Measurements from ENCODE around the gene LAMA3. TPM values are rescaled to one million over a fixed set of nuclear protein-coding genes. Genes with fewer than 3 reads are reported as not detected.

LAMA3 gene
- total and polyA plus RNA-seq, 2 donors from 2014 or later = 4.4 to 66.0 TPM

DNA sequence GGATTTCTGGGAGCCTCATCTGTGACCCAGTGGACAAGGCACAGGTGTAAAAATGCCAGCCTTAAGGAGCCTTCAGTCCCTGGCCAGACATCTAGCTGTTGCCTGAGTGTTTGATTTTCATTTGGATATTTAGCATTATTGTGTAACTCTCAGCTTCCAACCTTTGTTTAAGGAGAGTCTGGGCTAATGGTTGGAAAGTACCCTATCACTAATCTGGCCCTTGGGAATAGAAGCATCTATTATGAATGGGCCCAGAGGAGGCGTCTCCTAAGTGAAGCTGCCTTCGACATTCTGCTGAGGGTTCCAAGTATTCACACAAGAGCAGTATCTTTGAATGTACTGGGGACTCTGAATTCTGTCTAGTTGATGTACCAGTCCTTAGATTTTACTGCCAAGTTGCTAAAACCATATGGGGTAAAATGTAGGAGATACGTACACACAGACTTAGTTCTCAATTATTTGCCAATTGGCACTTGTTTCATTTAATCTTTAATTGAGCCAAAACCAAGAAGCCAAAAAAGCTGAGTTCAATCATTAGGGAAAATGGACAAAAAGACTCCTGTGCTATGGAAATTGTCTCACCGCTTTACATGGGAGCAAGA, 19.3 kb upstream of the LAMA3 start:
- Histone ChIP-seq H3K4me1 (ENCODE audit: control insufficient read depth in 2 of 3, insufficient read depth in 2 of 3, low read depth in 1 of 3, low read length in 3 of 3) (no peaks in the 10 kb centered on the region), H3K27me3 (ENCODE audit: control insufficient read depth, insufficient read depth, low read length) (no peaks in the 10 kb centered on the region), H3K9ac (ENCODE audit: low read length in 3 of 3) (no peak overlapping the region), H3K36me3 (ENCODE audit: control insufficient read depth in 2 of 3, insufficient read depth in 3 of 3, low read length in 3 of 3) (no peaks in the 10 kb centered on the region), H3K9me3 (ENCODE audit: control insufficient read depth in 2 of 3, insufficient read depth in 1 of 3, low read length in 3 of 3) (no peaks in the 10 kb centered on the region), H3K4me3 (ENCODE audit: low read length in 3 of 3) (no peak overlapping the region), H3K27ac (ENCODE audit: low read depth in 2 of 2, low read length in 2 of 2) (no peak overlapping the region)
- FAIRE-seq = no peak
- intact Hi-C loops (cut with DNase I) = no loop called here
- TF ChIP-seq, protein P1, sequence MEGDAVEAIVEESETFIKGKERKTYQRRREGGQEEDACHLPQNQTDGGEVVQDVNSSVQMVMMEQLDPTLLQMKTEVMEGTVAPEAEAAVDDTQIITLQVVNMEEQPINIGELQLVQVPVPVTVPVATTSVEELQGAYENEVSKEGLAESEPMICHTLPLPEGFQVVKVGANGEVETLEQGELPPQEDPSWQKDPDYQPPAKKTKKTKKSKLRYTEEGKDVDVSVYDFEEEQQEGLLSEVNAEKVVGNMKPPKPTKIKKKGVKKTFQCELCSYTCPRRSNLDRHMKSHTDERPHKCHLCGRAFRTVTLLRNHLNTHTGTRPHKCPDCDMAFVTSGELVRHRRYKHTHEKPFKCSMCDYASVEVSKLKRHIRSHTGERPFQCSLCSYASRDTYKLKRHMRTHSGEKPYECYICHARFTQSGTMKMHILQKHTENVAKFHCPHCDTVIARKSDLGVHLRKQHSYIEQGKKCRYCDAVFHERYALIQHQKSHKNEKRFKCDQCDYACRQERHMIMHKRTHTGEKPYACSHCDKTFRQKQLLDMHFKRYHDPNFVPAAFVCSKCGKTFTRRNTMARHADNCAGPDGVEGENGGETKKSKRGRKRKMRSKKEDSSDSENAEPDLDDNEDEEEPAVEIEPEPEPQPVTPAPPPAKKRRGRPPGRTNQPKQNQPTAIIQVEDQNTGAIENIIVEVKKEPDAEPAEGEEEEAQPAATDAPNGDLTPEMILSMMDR (IDR thresholded peaks at IDR 0.05; ENCODE audit: borderline replicate concordance, extremely low read depth, insufficient read depth) = no peak
- DNase-seq = no peak

- no peak overlapping the region for H3K9ac ChIP-seq (ENCODE audit: low read length in 3 of 3)
- H3K9me3 ChIP-seq (ENCODE audit: control insufficient read depth in 2 of 3, insufficient read depth in 1 of 3, low read length in 3 of 3) = no peaks in the 10 kb centered on the region
- FAIRE-seq (no peak), DNase-seq (no peak)
- TF ChIP-seq, protein P1 (IDR thresholded peaks at IDR 0.05; ENCODE audit: borderline replicate concordance, extremely low read depth, insufficient read depth) = no peak
- no peak overlapping the region for H3K4me3 ChIP-seq (ENCODE audit: low read length in 3 of 3)
- H3K27me3 ChIP-seq (ENCODE audit: control insufficient read depth, insufficient read depth, low read length) = no peaks in the 10 kb centered on the region
- no peak overlapping the region for H3K27ac ChIP-seq (ENCODE audit: low read depth in 2 of 2, low read length in 2 of 2)
- H3K36me3 ChIP-seq (ENCODE audit: control insufficient read depth in 2 of 3, insufficient read depth in 3 of 3, low read length in 3 of 3) = no peaks in the 10 kb centered on the region
- H3K4me1 ChIP-seq (ENCODE audit: control insufficient read depth in 2 of 3, insufficient read depth in 2 of 3, low read depth in 1 of 3, low read length in 3 of 3) = no peaks in the 10 kb centered on the region
- intact Hi-C loops (cut with DNase I) = no loop called here
These were observed 17.7 kb upstream of the LAMA3 start for GRCh38 chr18:23671564-23671963.

GRCh38 chr18:23673725-23674124, 15.5 kb upstream of the LAMA3 start:
- no peaks in the 10 kb centered on the region for H3K36me3 ChIP-seq (ENCODE audit: control insufficient read depth in 2 of 3, insufficient read depth in 3 of 3, low read length in 3 of 3)
- H3K27me3 ChIP-seq (ENCODE audit: control insufficient read depth, insufficient read depth, low read length) = no peaks in the 10 kb centered on the region
- H3K27ac ChIP-seq (ENCODE audit: low read depth in 2 of 2, low read length in 2 of 2) = no peak overlapping the region
- TF ChIP-seq, protein P1 (IDR thresholded peaks at IDR 0.05; ENCODE audit: borderline replicate concordance, extremely low read depth, insufficient read depth) = no peak
- intact Hi-C loops (cut with DNase I) = no loop called here
- FAIRE-seq (no peak), DNase-seq (no peak)
- no peaks in the 10 kb centered on the region for H3K9me3 ChIP-seq (ENCODE audit: control insufficient read depth in 2 of 3, insufficient read depth in 1 of 3, low read length in 3 of 3)
- H3K9ac ChIP-seq (ENCODE audit: low read length in 3 of 3) = no peak overlapping the region
- no peaks in the 10 kb centered on the region for H3K4me1 ChIP-seq (ENCODE audit: control insufficient read depth in 2 of 3, insufficient read depth in 2 of 3, low read depth in 1 of 3, low read length in 3 of 3)
- H3K4me3 ChIP-seq (ENCODE audit: low read length in 3 of 3) = no peak overlapping the region

DNA sequence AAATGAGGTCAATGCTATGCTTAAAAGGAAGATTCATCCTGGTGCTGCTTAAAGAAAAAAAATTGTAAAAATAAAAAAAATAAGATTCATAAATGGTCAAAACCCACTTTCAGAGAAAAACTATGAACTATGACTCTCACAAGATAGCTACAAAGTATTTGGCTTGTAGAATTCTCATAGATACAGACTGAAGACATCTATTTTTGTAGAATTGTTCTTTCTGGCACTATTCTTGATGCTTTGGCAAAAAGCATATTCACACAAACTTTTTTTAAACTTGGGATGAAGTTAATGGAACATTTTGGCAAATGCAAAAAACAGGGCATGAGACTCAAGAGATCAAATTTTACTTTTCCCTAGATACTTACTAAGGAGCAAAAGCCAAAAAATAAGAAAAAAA, 14.0 kb upstream of the LAMA3 start:
- Histone ChIP-seq H3K27ac (ENCODE audit: low read depth in 2 of 2, low read length in 2 of 2) (no peak overlapping the region), H3K4me3 (ENCODE audit: low read length in 3 of 3) (no peak overlapping the region), H3K27me3 (ENCODE audit: control insufficient read depth, insufficient read depth, low read length) (no peaks in the 10 kb centered on the region), H3K36me3 (ENCODE audit: control insufficient read depth in 2 of 3, insufficient read depth in 3 of 3, low read length in 3 of 3) (no peaks in the 10 kb centered on the region), H3K9ac (ENCODE audit: low read length in 3 of 3) (no peak overlapping the region), H3K9me3 (ENCODE audit: control insufficient read depth in 2 of 3, insufficient read depth in 1 of 3, low read length in 3 of 3) (no peaks in the 10 kb centered on the region), H3K4me1 (ENCODE audit: control insufficient read depth in 2 of 3, insufficient read depth in 2 of 3, low read depth in 1 of 3, low read length in 3 of 3) (no peaks in the 10 kb centered on the region)
- no peak for FAIRE-seq
- intact Hi-C loops (cut with DNase I) = no loop called here
- TF ChIP-seq, protein P1 (IDR thresholded peaks at IDR 0.05; ENCODE audit: borderline replicate concordance, extremely low read depth, insufficient read depth) = no peak
- no peak for DNase-seq
